Heart left ventricle (tissue), 13 donors: Measurements from ENCODE around the gene FAHD2B.
"Not testable (repeated sequence)": the region's sequence is repeated elsewhere in the genome, so short reads cannot be mapped to it uniquely, and the experiment has no call there.

Experiments
- CTCF ChIP-seq, 12 donors: fragments of 200-600 bp; sonication (generic) in 4 of 12; IDR thresholded peaks; one replicate each; pipeline versions ENCODE4 v1.5.0 to v1.8.0; 2018 to 2022; ENCODE audit warnings: antibody characterized with exemption in 12 of 12, mild to moderate bottlenecking in 5 of 12
- POLR2A ChIP-seq, 2 donors: fragments of 450-650 bp; IDR thresholded peaks; one replicate each; pipeline ENCODE4 v1.6.1; 2017; ENCODE audit warnings: antibody characterized with exemption in 2 of 2, mild to moderate bottlenecking in 2 of 2, moderate library complexity in 2 of 2
- donor health status: ischemic (EF 13 %, LVEDD 7.1; RV severe dilation, severe dysfunction).
- donor health status: DM: no; HTN: yes; CAD: no.
- donor health status: DM: no; HTN: no; CAD: no.
- donor health status: ischemic (EF 25% LVEDD 6.9; RV normal size, moderate dysfunction).
- donor health status: ischemic (EF 25% LVEDD 5.7; RV mildly dilated, moderate dysfunction).
- donor health status: ischemic (EF 35%, LVEDD 5.7; RV mildly dilated, moderate dysfunction).
- donor health status: nonischemic (EF 11% LVEDD 7.7; RV severe dilation, severe dysfunction).
- donor health status: DM: yes; HTN: yes; CAD: no.
- donor health status: PGD.
- donor health status: ischemic (EF 29% LVEDD 5.4; RV normal size, mild dysfunction).
- donor health status: nonischemic (EF 23%, LVEDD 6.1; RV moderate dilation, normal function).

- TF ChIP-seq POLR2A, CTCF (IDR thresholded peaks at IDR 0.05): not testable (repeated sequence)
Measured at GRCh38 chr2:97106878-97107277, 12.2 kb upstream of the FAHD2B start.
